Measurements from ENCODE around the gene PNMA1. TPM values are rescaled to one million over a fixed set of nuclear protein-coding genes. Genes with fewer than 3 reads are reported as not detected.

The PNMA1 gene, protein sequence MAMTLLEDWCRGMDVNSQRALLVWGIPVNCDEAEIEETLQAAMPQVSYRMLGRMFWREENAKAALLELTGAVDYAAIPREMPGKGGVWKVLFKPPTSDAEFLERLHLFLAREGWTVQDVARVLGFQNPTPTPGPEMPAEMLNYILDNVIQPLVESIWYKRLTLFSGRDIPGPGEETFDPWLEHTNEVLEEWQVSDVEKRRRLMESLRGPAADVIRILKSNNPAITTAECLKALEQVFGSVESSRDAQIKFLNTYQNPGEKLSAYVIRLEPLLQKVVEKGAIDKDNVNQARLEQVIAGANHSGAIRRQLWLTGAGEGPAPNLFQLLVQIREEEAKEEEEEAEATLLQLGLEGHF
- total RNA-seq, result 10 to 100 TPM; 32.1 to 34.9 TPM

DNA sequence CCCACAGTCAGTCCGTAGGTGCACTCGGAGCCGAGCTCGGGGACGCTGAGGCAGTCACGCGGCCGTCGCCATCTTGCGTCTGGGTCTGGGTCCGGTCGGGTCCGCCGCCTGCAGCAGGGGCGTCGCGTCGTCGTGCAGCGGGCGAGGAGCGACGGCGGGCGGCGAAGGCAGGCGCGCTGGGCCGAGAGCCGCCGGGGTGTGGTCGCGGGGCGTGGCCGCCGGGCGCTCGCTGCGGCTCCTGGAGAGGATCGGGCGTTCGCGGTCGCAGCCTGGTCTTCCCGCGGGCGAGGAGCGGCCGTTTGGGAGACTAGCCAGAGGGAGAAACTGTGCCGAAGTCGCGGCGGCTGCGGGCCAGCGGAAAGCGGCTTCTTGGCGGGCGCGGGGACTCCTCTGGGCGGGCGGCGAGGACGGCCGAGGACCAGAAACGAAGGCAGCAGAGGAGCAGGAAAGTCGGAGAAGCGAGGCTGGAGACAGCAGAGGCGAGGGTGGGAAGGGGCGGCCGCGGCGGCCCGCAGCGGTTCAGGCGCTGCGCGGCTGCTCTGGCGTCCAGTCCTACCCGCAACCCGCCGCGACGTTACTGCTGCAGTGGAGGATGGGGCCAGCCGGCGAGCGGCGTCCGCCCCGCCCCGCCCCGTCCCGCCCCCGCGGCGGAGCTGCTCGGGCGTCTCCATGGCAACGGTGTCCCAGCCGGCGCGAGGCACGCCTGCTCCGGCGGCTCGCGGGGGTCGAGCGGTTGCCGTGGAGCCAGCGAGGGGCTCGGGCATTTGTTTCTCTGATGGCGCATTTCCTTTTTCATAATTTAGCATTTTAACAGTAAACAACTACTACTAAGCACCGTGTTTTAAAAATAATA lies at the start of gene PNMA1:
Gene PNMA1 (minus strand): TSS at position 582 of the 853 bp plus-strand sequence. CDS start 745 bp downstream, outside the sequence.
- H3K27me3 Mint-ChIP-seq, result no peaks in the 10 kb centered on the region
- ATAC-seq (ENCODE audit: low read depth), result peak; percentile 79
- POLR2A ChIA-PET, result interaction anchor here (0.6 to 3.8 kb wide), 11 partner anchors 15 to 223 kb away, joined by 3 to 20 read pairs (median 3); a partner anchor contains a TSS
- peak within 1 kb of the TSS; percentile 97 for H3K27ac Mint-ChIP-seq
- peak within 1 kb of the TSS; percentile 96 for H3K4me3 Mint-ChIP-seq
- peak; percentile 92 for DNase-seq
- H3K9me3 Mint-ChIP-seq, result no peaks in the 10 kb centered on the region
- H3K36me3 Mint-ChIP-seq, result peaks cover 12% of the 10 kb centered on the region
- peaks cover 21% of the 10 kb centered on the region for H3K4me1 Mint-ChIP-seq

DNA sequence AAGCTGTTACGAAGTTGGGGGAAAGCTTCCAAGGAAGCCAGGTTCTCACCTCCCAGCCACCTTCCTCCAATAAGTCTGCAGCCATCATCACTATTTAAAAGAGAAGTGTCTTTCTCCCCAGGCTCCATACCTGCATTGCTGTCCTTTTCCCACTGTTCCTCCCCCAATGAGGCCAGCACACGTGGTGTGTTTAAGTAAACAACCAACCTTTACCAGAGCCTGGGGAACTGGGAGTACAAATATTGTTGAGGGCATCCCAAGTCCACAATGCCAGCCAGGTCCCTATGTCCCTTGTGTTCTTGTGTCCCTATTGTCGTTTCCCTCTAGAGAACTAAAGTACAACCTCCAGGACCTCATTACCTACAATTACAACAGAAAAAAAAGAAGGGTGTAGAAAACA lies 49.2 kb upstream of the PNMA1 start:
- DNase-seq, result no peak
- no peaks in the 10 kb centered on the region for H3K27me3 Mint-ChIP-seq
- POLR2A ChIA-PET, result interaction anchor here (11.0 to 12.6 kb wide), 2 partner anchors 10 to 23 kb away, joined by 174 to 263 read pairs; no protein-coding TSS in a partner anchor
- ATAC-seq (ENCODE audit: low read depth), result no peak
- H3K27ac Mint-ChIP-seq, result peak overlapping the region; percentile 88
- H3K4me3 Mint-ChIP-seq, result no peak overlapping the region
- peaks cover 2% of the 10 kb centered on the region for H3K36me3 Mint-ChIP-seq
- no peaks in the 10 kb centered on the region for H3K9me3 Mint-ChIP-seq
- H3K4me1 Mint-ChIP-seq, result peaks cover 51% of the 10 kb centered on the region

DNA sequence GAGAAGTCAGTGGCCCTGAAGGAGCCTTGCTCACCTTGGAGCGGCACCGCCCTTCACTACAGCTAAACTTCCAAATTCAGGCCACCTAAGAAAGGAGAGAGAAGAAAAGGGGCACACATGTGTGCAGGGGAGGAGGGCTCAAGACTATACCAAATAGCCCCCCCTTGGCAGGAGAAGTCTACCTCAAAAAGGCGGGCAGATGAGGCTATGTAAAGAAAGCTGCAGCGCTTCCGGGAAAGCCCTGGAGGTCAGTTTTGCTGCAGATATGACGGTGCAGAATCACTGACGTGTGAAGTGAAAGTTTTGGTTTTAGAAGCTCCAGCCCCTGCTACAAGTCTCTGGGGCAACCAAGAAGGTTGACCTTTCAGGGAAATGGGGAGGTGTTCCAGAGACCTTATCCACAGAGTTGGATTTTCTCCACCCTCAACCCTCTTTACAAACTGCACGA lies 48.2 kb upstream of the PNMA1 start:
- POLR2A ChIA-PET, result interaction anchor here (0.8 to 12.6 kb wide), 4 partner anchors 8 to 24 kb away, joined by 3 to 263 read pairs (median 90); no protein-coding TSS in a partner anchor
- ATAC-seq (ENCODE audit: low read depth), result no peak
- H3K36me3 Mint-ChIP-seq, result peaks cover 7% of the 10 kb centered on the region

DNA sequence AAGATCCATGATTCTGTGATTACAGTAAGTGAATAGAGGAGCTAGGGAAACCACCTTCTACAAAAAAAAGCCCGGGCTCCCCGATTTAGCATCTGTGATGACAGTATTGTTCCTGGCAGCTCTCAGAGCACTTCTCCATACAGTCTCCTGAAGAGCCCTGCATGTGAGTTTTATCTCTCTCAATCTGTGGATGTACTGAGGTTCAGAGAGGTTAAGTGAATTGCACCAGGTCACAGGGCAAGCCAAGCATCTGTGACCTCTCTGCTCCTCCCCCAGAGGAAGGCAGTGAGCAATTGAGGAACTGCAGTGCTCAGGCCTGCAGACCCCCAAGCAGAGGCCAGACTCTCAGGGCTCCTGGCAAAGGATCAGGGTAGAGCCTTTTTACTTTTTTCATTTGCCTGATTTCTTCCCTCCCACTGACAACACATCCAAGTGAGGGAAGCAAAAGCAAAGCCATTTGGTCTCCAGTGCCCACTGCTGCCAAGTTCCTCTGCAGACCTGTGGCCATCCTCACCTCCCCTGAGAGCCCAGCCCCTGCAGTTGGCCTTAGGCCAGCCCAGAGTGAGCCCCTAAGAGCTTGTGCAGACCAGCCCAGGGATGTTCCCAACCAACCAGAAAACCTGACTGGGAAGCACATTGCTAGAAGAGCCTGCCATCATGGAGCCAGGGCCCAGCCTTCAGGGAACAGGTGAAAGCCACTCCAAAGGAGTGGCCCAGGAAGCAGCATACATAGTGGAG lies 47.6 kb upstream of the PNMA1 start:
- peaks cover 66% of the 10 kb centered on the region for H3K4me1 Mint-ChIP-seq
- POLR2A ChIA-PET, result interaction anchor here (1.5 to 12.6 kb wide), 3 partner anchors 11 to 25 kb away, joined by 5 to 263 read pairs (median 174); no protein-coding TSS in a partner anchor
- peak overlapping the region; percentile 62 for H3K4me3 Mint-ChIP-seq
- H3K27me3 Mint-ChIP-seq, result no peaks in the 10 kb centered on the region
- H3K9me3 Mint-ChIP-seq, result no peaks in the 10 kb centered on the region
- ATAC-seq (ENCODE audit: low read depth) (no peak), DNase-seq (no peak)
- H3K27ac Mint-ChIP-seq, result peak overlapping the region; percentile 88
- H3K36me3 Mint-ChIP-seq, result peaks cover 7% of the 10 kb centered on the region

More for the DNA sequence above, 48.2 kb upstream of the PNMA1 start:
- no peak for DNase-seq
- no peaks in the 10 kb centered on the region for H3K27me3 Mint-ChIP-seq
- peaks cover 60% of the 10 kb centered on the region for H3K4me1 Mint-ChIP-seq
- no peaks in the 10 kb centered on the region for H3K9me3 Mint-ChIP-seq
- peak overlapping the region; percentile 88 for H3K27ac Mint-ChIP-seq
- peak overlapping the region; percentile 62 for H3K4me3 Mint-ChIP-seq

DNA sequence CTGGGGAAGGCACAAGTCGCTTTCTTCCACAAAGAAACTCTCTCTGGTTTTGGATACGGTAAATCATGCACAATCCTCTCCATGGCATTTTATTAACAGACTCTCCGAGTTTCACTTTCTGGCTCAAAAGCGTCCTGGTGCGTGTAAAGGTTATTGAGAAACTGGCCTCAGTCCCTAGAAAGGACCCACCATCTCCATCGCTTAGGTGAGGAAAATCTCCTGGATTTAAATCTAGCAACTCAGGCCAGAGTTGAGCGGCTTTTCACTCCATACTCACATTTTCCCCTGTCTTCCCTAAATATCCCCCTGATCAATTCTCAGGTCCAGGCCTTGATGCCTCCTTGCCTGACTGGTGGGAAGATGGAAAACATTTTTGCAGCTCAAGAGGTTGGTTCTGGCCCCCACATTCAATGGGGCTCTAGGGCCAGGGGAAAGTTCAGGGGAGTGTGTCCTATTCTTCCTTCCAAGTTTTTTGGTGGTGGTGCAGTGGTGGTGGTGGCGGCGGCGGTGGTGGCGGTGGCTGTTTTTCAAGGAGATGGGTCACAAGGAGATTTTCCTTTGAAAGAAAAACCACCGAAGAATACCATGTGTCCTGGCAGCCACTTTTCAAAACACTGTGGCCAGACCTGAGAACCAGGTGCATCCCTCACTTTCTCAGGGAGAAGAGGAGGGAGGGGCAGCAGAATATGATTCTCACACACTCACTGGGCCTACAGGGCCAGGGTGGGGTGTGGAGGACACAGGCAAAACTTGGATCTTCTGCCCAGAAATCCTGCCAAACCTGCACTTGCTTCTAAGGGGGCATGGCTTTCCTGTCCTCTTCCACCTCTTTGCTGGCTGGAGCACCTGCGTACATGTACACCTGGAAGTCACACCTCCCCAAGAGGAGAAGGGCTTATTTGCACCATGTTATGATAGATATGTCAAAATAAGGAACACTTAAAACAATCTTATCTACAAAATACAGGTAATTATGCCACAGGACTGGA lies 46.7 kb upstream of the PNMA1 start:
- POLR2A ChIA-PET, result interaction anchor here (0.7 to 12.6 kb wide), 13 partner anchors 9 to 269 kb away, joined by 3 to 286 read pairs (median 16); partner anchors contain the start of genes PNMA1, PTGR2 and ZNF410
- Mint-ChIP-seq H3K27ac (peak overlapping the region; percentile 94), H3K4me1 (peaks cover 68% of the 10 kb centered on the region), H3K9me3 (no peaks in the 10 kb centered on the region), H3K4me3 (peak overlapping the region; percentile 87), H3K36me3 (peaks cover 10% of the 10 kb centered on the region), H3K27me3 (no peaks in the 10 kb centered on the region)
- no peak for DNase-seq
- ATAC-seq (ENCODE audit: low read depth), result no peak

DNA sequence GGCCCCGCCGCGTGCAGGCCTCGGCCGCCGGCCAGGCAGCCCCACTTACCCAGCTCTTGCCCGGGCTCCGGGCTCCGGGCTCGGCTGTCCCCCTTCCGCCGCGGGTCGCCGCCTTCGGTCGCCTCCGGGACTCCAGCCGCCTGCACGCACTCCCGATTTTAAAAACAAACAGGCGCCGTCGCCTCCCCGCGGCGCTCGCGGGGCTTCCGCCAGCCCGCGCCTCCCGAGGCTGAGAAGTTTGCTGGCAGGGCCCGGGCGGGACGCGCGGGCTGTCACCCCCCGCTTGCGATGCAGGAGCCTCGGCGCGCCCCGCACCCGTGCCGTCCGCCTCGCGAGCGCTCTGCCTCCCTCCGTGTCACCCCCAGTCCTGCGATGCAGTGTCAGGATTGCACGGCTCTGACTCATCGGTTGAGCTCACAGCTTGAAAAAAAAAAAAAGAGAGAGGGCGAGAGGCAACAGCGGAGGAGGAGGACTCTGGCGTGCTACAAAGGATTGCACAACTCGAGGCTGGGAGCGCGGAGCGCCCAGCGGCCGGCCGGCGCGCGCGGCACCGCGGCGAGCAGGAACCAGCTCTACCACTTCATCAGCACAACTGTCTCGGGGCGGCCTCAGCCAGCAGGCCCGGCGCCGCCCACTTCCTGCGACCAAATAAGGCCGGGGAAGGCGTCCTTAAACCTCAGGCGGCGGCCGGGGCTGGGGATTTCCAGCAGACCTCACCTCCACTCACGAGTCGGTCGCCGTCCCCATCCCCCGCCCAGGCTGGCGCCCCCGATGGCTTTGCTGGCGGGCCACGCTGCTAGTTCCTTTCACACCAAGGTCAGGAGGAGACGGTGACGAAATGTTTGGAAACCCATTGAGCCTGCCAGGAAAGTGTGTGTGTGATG lies 45.8 kb upstream of the PNMA1 start:
- H3K27me3 Mint-ChIP-seq, result no peaks in the 10 kb centered on the region
- POLR2A ChIA-PET, result interaction anchor here (0.6 to 12.6 kb wide), 16 partner anchors 8 to 269 kb away, joined by 3 to 286 read pairs (median 9); partner anchors contain the start of genes ACOT2, PNMA1, PTGR2 and ZNF410
- ATAC-seq (ENCODE audit: low read depth) (peak; percentile 80), DNase-seq (peak; percentile 95)
- H3K4me3 Mint-ChIP-seq, result peak overlapping the region; percentile 87
- H3K36me3 Mint-ChIP-seq, result peaks cover 9% of the 10 kb centered on the region
- peaks cover 67% of the 10 kb centered on the region for H3K4me1 Mint-ChIP-seq
- no peaks in the 10 kb centered on the region for H3K9me3 Mint-ChIP-seq
- peak overlapping the region; percentile 94 for H3K27ac Mint-ChIP-seq

DNA sequence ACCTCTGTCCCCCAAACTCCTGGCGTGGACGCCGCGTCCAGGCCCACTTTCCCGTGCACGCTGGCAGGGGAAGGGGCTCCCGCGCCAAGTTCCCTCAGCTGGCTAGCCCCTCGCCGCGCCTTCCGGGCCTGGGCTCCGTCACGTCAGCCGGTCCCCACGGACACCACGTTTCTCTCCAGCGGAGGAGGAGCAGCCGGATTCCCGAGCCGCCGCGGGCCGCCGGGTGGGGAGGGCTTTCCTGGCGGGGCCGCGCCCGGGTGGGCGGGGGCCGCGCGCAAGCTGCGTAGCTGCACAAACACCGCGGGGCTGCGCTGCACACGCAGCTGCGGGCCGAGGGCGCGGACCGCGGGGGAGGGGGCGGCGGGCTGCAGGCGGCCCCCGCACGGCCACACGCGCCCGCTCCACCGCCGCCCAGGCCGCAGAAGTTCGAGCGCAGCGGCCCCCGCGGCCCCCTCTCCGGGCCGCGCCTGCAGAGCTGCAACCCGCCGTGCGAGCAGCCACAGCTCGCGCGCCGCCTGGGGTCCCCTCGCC lies 45.1 kb upstream of the PNMA1 start:
- Mint-ChIP-seq H3K4me1 (peaks cover 72% of the 10 kb centered on the region), H3K4me3 (peak overlapping the region; percentile 86), H3K36me3 (peaks cover 9% of the 10 kb centered on the region), H3K27ac (peak overlapping the region; percentile 93), H3K9me3 (no peaks in the 10 kb centered on the region), H3K27me3 (no peaks in the 10 kb centered on the region)
- POLR2A ChIA-PET, result interaction anchor here (0.6 to 12.6 kb wide), 15 partner anchors 7 to 268 kb away, joined by 3 to 286 read pairs (median 11); partner anchors contain the start of genes ACOT2, PNMA1, PTGR2 and ZNF410
- ATAC-seq (ENCODE audit: low read depth), result peak; percentile 14
- peak; percentile 78 for DNase-seq

DNA sequence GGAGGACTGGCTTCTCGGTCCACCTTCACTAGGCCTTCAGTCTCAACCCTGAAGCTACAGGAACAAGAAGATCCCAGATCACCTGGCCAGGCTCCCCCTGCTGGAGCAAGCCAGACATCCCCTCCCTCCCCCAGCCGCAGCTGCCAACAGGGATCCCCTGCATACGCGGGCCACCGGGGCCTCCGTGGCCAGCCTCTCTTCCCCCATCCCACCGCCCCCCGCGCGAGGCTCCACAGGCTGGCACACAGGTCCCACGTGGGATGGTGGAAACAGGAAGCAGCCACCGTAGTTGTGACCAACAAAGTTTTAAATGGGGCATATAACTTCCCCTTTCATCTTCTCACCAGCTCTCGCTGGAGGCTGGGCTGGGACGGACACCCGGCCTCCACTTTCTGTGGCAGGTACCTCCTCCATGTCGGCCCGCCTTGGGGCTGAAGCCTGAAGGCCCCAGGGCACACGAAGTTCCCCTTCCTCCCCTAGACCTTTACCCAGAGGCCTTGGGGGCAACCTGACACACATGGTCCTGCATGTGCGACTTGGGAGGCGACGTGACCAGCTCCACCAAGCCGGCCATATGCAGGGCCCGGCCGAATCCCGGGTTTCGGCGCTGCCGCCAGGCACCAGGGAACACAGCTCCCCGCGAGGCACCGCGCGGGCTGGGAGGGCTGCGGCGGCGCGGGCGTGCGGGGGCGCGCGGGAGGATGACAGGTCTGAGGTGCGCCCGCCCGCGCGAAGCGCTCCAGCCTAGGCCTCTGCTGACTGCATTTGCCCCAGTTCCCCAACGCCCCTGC lies 44.4 kb upstream of the PNMA1 start:
- Mint-ChIP-seq H3K4me3 (peak overlapping the region; percentile 86), H3K27ac (peak overlapping the region; percentile 93), H3K27me3 (no peaks in the 10 kb centered on the region), H3K9me3 (no peaks in the 10 kb centered on the region), H3K36me3 (peaks cover 9% of the 10 kb centered on the region), H3K4me1 (peaks cover 77% of the 10 kb centered on the region)
- DNase-seq, result peak; percentile 76
- ATAC-seq (ENCODE audit: low read depth), result peak; percentile 7
- POLR2A ChIA-PET, result interaction anchor here (0.8 to 12.6 kb wide), 12 partner anchors 9 to 189 kb away, joined by 3 to 286 read pairs (median 14); partner anchors contain the start of genes ACOT2, PNMA1, PTGR2 and ZNF410

DNA sequence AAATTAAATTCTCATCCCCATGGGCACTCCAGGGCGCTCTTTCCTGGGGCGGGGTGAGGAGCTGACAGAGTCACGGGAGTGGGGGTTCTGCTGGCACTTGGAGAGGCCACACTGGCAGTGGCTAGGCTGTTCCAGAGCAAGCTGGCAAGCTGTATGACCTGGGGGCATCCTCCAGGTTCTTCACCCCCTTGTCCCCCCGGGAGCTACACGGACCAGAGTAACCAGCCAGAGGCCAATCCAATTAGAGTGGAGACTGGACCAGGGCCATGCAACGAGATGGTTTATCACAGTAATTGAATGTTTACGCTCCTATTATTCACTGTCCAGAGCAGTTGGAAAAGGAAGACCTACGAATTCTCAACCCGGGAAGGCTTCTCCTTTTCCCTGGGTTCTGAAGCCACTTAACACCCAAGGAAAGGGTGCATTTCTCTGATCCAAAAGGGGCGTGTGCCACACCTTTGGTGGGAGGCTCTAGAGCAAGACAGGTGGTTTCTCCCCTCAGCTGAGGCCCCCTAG lies 43.8 kb upstream of the PNMA1 start:
- Mint-ChIP-seq H3K4me1 (peaks cover 78% of the 10 kb centered on the region), H3K4me3 (peak overlapping the region; percentile 86), H3K27me3 (no peaks in the 10 kb centered on the region), H3K9me3 (no peaks in the 10 kb centered on the region), H3K27ac (peak overlapping the region; percentile 93), H3K36me3 (peaks cover 9% of the 10 kb centered on the region)
- DNase-seq, result no peak
- POLR2A ChIA-PET, result interaction anchor here (0.8 to 12.6 kb wide), 10 partner anchors 8 to 189 kb away, joined by 3 to 286 read pairs (median 18); partner anchors contain the start of genes ACOT2, PNMA1 and ZNF410
- ATAC-seq (ENCODE audit: low read depth), result no peak

DNA sequence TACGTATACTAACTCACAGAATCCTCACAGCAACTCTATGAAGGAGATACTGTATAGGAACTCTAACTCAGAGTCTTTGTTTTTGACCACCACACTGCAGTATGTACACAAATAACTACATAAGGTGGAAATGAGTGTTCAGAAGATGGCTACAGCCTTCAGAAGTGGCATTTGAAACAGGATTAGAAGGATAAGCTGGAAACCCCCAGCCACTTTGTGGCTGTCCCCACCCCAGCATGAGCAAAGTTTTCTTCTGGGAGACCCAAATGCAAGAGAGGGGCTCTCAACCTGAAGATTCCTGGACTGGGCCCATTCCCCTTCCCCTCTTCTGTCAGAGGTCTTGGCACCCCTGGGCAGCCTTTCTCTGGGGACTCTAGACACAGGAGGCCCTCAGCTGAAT lies 43.2 kb upstream of the PNMA1 start:
- no peak for DNase-seq
- Mint-ChIP-seq H3K36me3 (peaks cover 9% of the 10 kb centered on the region), H3K4me1 (peaks cover 78% of the 10 kb centered on the region), H3K27me3 (no peaks in the 10 kb centered on the region), H3K9me3 (no peaks in the 10 kb centered on the region), H3K27ac (peak overlapping the region; percentile 93), H3K4me3 (peak overlapping the region; percentile 86)
- POLR2A ChIA-PET, result interaction anchor here (1.3 to 12.6 kb wide), 7 partner anchors 15 to 188 kb away, joined by 3 to 286 read pairs (median 33); partner anchors contain the start of genes ACOT2 and PNMA1
- no peak for ATAC-seq (ENCODE audit: low read depth)

Measured in activated naive CD8-positive, alpha-beta T cell treated with anti-CD3 and anti-CD28 coated beads, Interleukin-2, amount 10 ng/mL, durations not matched to agents 7 days and 5 days (primary cell).